Thyroid gland (tissue), 4 donors: ENCODE results near the gene C6orf132.

Experiments used
- POLR2A ChIP-seq, 2 donors: fragments of 450-650 bp; IDR thresholded peaks; one replicate each; pipeline ENCODE4 v1.6.1; 2017; ENCODE audit warnings: antibody characterized with exemption in 2 of 2, mild to moderate bottlenecking in 2 of 2, moderate library complexity in 1 of 2
- TF ChIP-seq, protein P1 (sequence below), 6 experiments: fragments of 200-600 bp in 3 of 6; fragments of 450-650 bp in 3 of 6; sonication (generic) in 3 of 6; IDR thresholded peaks; one replicate each; pipeline ENCODE4 v1.5.1; 2016 to 2019; ENCODE audit warnings: antibody characterized with exemption in 6 of 6, mild to moderate bottlenecking in 2 of 6, inconsistent platforms in 1 of 6, moderate library complexity in 1 of 6

DNA sequence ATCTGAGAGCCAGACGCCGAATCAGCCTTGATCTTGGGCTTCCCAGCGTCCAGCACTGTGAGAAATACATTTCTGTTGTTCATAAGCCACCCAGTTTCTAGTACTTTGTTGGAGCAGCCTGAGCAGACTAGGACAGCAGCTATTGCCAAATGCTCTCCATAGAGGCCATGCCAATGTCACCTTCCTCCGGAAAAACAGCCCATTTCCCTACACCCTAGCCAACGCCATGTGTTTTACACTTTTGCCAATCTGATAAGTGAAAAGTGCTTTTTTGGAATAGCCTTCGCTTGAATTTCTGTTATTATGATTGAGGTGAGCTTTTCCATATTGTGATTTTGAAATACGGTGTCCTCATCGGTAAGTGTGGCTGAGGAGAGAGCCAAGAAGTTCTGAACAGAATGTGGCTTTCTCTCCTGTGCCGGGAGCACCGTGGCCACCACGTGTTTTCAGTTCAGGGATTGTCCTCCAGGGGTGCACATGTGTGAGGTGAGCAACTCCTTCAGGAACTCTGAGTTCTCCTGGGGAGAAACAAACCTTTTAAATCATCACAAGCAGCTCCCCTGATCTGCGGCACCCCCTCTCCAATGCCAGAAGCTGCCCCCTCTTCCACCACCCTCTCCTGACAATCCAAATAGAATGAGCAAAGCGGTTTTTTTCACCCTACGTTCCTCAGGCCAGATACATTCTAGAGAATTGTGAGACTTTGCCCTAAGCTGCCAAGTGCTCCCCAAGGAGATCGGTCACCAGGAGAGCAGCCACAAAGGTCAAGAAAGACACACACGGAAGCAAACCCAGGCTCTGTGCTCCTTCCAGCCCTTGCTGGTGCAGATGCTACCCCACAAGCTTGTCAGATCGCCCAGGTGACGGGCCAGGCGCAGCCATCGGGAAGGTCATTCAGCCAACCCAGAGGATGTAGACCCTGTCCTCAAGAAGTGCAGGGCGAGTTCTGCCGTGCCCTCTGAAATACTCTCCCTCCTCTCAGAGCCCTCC lies 56.1 kb downstream of the C6orf132 start:
- peak in 1 of 2 donors; percentile 24 for TF ChIP-seq POLR2A (IDR thresholded peaks at IDR 0.05)
- TF ChIP-seq, protein P1, sequence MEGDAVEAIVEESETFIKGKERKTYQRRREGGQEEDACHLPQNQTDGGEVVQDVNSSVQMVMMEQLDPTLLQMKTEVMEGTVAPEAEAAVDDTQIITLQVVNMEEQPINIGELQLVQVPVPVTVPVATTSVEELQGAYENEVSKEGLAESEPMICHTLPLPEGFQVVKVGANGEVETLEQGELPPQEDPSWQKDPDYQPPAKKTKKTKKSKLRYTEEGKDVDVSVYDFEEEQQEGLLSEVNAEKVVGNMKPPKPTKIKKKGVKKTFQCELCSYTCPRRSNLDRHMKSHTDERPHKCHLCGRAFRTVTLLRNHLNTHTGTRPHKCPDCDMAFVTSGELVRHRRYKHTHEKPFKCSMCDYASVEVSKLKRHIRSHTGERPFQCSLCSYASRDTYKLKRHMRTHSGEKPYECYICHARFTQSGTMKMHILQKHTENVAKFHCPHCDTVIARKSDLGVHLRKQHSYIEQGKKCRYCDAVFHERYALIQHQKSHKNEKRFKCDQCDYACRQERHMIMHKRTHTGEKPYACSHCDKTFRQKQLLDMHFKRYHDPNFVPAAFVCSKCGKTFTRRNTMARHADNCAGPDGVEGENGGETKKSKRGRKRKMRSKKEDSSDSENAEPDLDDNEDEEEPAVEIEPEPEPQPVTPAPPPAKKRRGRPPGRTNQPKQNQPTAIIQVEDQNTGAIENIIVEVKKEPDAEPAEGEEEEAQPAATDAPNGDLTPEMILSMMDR (IDR thresholded peaks at IDR 0.05) = peak in 5 of 6 experiments; percentile 22 to 57 (median 41)
